ENCODE data around the gene CREB3L1.

Gene CREB3L1

DNA sequence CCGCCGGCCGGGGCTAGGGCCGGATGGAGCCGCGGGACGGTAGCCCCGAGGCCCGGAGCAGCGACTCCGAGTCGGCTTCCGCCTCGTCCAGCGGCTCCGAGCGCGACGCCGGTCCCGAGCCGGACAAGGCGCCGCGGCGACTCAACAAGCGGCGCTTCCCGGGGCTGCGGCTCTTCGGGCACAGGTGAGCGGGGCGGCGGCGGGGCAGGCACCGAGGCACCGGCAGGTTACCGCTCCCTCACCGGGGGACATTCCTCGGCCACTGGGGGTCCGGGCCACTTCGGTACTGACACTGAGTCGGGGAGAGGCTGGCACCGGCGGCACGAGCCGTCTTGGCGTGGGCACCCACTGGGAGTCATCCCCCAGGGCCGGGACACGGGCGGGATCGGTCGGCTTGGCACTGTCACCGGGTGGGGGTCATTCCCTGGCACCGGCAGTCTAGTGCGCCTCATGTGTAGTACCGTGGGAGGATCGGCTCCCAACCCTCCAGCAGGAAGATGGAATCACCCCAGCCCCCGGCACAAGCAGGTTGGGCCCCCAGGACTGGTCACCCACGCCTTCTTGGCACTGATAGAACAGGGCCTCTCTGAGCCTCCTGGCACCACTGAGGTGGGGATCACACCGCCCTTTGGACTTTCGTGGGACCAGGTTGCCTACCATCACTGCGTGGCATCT lies 70.3 kb downstream of the CREB3L1 start:
- DNase-seq, result no peak

DNA sequence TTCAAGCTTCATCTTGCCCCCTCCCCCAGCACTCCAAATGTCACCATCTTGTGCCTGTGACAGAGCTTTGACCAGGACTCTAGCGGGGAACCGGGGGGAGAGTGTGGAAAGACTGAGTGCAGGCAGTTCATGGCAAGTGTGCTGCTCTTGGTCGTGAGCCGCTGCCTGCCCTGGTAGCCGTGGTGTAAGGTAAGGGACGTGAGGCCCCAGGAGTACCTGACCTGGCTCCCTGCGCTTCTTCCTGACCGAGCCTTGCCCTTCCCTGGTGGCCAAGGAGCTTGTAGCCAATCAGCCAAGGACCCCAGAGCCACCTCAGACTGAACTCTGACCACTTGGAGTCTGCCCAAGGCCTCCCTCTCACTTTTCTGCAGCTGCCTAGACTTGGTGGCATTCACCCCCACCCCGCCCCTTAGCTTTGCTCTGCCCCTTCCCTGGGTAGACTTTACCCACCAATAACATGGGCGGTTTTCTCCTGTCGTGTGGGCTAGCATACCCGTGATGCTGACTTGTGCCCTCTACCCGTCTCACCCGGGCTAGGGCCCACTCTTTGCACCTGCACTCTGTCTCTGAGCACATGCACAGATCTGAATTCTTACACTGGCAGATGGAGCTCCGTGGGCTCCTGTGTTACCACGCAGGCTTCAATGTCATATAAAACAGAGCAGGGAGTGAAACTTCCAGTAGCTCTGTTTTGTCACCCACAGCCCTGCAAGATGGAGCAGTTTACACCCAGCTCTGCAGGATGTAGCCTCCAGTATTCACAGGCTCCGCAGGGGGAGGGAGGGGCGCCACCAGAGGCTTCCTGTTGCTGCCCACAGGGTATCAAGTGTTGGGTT lies 71.3 kb downstream of the CREB3L1 start:
- DNase-seq, result no peak

DNA sequence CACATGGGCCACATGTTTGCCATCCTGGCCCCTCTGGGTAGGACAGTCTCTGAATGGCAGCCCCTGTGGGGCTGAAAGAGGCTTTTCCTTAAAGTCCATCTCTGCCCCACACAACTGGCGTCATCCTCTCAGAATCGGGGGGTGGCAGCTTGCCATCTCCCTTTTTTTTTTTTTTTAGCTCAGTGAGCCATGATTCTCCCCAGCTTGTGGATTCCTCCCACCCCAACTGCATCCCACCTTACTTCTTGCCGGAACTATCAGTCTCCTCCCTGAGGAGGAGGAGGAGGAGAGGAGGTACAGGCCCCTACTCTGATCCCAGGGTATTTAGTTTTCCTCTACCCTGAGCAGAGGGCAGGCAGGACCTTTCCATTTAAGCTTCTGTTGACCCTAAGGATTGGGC lies 73.2 kb downstream of the CREB3L1 start:
- no peak for DNase-seq

GRCh38 chr11:46351148-46351547 lies 73.7 kb downstream of the CREB3L1 start:
- no peak for DNase-seq

GRCh38 chr11:46351606-46352005 lies 74.1 kb downstream of the CREB3L1 start:
- no peak for DNase-seq

DNA sequence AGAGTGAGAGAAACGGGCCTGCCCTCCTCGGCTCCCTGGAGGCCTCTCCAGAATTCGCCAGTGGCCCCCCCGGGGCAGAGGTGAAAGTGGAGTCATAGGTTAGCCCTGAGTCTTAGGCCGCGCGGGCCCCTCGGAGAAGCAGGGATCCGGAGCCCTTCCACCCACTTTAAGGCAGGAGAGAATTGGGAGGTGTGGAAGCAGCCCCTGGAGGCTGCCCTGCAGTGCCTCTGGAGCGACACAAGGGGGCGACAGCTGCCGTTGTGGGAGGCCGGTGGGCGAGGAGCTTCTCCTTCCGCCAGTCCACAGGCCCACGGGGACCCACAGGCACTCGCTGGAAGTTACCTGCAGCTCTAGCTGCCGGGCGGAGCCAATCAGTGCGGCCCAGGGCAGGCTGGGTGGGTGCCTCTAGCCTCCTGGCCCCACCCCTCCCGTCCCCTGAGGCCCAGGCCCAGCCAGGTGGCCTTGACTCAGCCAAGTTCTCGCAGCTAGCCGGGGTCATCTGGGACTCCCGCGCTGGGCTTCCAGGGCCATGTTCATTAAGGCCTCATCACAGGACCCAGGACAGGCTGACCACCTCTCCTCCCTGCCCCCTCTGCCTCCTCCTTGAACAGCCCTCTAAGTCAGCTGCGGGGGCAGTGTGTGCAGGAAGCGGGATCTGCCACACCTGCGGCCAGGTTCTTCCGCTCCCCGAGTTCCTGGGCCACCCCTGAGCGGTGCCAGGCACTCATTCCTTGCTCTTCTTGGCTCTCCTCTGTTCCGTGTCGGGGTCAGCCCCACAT lies 74.8 kb downstream of the CREB3L1 start:
- peak in 1 of 2 experiments; percentile 24 for DNase-seq

GRCh38 chr11:46353698-46354097 lies 76.2 kb downstream of the CREB3L1 start:
- DNase-seq, result peak; percentile 43 to 50

- DNase-seq, result no peak
These were observed 79.5 kb downstream of the CREB3L1 start for GRCh38 chr11:46356924-46357482.

GRCh38 chr11:46357483-46357936 lies 80.0 kb downstream of the CREB3L1 start:
- DNase-seq, result no peak

- DNase-seq, result no peak
These were observed 82.5 kb downstream of the CREB3L1 start for GRCh38 chr11:46359953-46360352.

DNA sequence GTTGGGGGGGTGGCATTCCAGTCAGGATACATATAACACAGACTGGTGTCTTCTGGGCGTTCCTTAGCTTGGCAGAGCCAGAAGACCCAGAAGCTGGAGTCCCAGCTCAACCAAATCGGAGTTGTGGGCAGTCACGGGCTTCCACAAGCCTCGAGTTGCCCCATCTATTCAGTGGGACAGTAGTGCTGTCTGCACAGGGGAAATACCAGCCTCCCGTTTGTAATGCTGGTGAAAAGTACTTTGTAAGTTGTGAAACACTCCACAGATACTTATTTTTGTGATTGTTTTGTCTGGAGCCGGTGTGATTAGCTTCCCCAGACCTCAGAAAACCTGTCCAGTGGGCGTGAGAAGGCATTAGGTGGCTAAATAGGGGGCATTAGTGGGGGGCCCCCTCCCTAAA lies 83.4 kb downstream of the CREB3L1 start:
- DNase-seq, result no peak

DNA sequence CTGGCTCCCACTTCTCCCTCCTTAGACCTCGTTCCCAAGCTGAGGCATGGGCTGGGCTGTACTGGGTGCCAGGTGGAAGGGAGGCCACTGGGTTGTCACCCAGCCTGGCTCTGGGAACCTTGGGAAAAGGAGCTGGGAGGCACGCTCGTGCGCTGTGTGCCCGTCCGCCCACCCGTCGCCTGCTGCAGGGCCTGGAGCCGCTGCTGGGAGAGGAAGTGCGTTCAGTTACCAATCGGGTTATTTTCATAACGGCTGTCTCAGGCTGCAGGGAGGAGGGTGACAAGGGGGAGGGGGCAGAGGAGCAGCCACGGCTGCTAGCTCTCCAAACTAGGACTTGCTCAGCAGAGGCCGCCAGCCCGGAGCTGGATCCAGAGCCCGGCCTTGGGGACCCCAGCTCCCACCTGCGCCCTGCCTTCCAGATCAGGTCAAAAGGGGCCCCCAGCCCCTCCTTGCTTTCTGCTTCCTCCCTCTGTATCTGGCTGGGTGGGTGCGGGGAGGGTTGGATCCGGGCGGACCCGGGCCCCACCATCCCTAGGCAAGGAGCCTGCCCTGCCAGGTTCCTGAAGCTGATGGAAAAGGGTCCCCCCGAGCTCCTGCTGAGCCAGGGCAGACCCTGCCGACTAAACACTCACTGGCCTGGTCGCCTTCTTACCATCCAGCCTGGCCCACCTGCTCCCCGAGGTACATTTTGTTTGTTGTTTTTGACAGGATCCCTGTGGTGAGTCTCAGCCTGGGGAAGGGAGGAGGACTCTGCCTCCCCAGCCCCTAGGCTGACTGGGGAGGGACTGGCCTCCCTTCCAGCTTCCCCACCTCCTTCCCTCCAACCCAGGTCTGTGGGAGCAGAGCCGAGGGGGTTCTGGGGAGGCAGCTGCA lies 84.1 kb downstream of the CREB3L1 start:
- no peak for DNase-seq

DNA sequence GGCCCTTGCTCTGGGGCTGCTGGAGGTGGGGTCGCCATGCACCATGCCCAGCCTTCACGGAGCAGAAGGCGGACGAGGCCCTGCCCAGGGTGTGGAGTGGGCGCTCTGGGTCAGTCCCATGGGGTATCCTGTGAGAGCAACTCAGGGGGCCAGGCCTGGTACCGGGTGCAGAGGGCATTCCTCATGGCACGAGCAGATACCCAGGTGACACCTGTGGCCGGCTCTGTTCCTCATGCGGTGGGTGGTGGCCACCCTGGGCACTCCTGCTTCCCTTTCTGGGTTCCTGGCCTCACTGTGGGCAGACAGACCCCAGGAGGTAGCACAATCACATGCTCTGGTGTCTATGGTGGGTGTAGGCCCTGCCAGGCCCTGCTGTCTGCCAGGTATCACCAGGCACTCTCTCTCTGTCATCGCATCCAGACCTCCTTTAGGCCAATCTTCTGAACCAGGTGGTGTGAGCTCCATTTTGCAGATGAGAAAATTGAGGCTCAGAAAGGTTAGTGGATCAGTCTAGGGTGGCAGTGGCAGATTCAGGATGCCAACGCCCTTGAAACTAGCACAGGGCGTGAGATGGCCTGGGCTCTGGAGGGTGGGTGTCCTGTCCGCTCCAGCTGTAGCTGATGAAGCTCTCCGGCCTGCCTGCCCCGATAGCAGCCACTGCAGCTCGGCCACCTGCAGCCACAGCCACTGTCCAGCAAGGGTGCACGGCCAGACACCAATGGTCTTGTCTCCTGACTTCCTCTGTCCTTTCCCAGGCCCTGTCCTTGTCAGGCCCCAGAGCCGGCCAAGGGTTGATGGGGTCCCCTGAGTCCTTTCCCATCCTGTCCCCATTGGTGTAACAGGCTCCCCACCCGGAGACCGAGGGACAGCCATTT lies 84.9 kb downstream of the CREB3L1 start:
- no peak for DNase-seq

DNA sequence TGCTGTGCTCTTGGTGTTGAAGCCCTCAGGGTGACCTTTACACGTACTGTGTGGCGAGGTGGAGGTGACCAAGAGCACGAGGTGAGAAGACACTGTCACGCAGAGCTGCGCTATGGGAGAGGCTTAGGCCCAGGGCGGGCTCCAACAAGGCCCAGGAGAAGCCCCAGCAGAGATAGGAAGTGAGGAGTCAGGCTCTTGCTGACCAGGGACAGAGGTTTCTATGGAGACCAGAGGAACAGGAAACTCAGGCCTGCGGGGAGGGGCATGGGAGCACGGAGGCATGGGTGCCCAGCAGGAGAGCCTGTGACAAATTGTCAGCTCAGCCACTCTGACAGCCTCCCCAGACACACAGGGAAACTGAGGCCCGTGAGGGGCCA lies 85.6 kb downstream of the CREB3L1 start:
- DNase-seq, result no peak

DNA sequence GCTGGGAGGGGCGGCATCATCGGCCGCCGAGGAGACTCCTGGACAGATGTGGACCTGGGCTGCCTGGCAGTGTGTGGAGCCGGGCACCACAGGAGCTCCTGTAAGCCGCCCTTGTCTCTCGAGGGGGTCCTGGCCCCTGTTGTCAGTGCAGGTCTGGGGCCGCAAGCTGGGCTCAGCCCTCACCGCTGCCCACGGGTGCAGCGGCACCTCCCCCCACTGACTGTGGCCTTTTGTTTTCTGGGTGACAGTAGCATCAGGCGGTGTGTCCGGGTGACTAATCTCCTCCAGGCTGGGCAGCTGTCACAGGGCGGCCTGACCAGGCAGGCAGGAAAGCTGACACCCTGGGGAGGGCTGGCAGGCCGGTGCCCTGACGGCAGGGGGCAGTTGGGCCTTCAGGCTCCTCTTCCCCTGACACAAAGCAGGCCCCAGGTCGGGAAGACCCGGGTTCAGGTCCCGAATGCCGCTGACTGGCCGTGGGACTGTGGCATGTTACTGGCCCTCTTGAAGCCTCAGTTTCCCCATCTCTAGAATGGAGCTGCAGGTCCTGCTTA lies 86.1 kb downstream of the CREB3L1 start:
- no peak for DNase-seq

GRCh38 chr11:46364056-46364455 lies 86.6 kb downstream of the CREB3L1 start:
- DNase-seq, result no peak

DNA sequence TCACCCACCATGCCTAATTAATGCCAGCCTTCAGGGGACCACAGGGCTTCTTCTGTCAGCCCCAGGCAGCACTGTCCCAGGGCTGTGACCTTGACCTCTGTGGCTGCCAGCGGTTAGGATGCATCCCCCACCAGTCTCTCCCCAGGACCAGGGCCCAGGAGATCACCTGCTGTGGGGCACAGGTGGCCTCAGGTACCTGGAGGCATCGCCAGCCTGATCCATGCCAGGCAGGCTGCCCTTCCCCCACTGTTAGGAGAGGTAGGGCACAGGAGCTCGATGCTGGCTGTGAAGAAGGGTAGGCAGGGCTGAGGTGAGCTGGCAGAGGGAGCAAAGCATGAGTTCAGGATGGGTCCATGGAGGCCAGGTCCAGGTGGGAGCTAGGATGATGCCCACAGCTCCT lies 87.3 kb downstream of the CREB3L1 start:
- DNase-seq, result no peak

GRCh38 chr11:46366260-46366659 lies 88.8 kb downstream of the CREB3L1 start:
- DNase-seq, result no peak

GRCh38 chr11:46366661-46367161 lies 89.2 kb downstream of the CREB3L1 start:
- no peak for DNase-seq

- peak in 1 of 2 experiments; percentile 48 for DNase-seq
These were observed 89.9 kb downstream of the CREB3L1 start for GRCh38 chr11:46367244-46367915.
